ENCODE data around the gene CCBE1.

- TF ChIP-seq, protein P1, sequence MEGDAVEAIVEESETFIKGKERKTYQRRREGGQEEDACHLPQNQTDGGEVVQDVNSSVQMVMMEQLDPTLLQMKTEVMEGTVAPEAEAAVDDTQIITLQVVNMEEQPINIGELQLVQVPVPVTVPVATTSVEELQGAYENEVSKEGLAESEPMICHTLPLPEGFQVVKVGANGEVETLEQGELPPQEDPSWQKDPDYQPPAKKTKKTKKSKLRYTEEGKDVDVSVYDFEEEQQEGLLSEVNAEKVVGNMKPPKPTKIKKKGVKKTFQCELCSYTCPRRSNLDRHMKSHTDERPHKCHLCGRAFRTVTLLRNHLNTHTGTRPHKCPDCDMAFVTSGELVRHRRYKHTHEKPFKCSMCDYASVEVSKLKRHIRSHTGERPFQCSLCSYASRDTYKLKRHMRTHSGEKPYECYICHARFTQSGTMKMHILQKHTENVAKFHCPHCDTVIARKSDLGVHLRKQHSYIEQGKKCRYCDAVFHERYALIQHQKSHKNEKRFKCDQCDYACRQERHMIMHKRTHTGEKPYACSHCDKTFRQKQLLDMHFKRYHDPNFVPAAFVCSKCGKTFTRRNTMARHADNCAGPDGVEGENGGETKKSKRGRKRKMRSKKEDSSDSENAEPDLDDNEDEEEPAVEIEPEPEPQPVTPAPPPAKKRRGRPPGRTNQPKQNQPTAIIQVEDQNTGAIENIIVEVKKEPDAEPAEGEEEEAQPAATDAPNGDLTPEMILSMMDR (IDR thresholded peaks at IDR 0.05; ENCODE audit: insufficient read depth, low read length, poor library complexity, severe bottlenecking) = no peak
- TF ChIP-seq EZH2phosphoT487 (conservative IDR thresholded peaks at IDR 0.05; ENCODE audit: low read length) = no peak
These were observed 83.3 kb downstream of the CCBE1 start for GRCh38 chr18:59613903-59614302.

Measured in SU-DHL-6 (cell line).